GM12878 (cell line): Measurements from ENCODE around the gene P4HA1. TPM values are rescaled to one million over a fixed set of nuclear protein-coding genes. Genes with fewer than 3 reads are reported as not detected.

Experiments
- ATAC-seq: fragments of 200-7000 bp; cut with Tn5 transposase; 3 replicates; pipeline ENCODE4 v1.9.1; 2020; ENCODE audit warnings: mild to moderate bottlenecking, moderate library complexity
- BruUV-seq: library from RNA; stranded (reverse); fragments of 400-500 nt; replicated peaks from 2 replicates; lab custom pipeline; 2021; lab: Mats Ljungman, UMichigan
- CTCF ChIA-PET: fragments of 300-600 bp; sonication (Branson Sonifier 250); formaldehyde crosslinking; extraction: SDS; loops from one replicate; lab custom pipeline; 2021; ENCODE audit warnings: inconsistent platforms; lab: Yijun Ruan, JAX
- POLR2A ChIA-PET: fragments of 350-600 bp; formaldehyde crosslinking; extraction: SDS; loops from one replicate; lab custom pipeline; 2021; ENCODE audit warnings: inconsistent platforms; lab: Charles Lee
- RAD21 ChIA-PET: fragments of 300-600 bp; sonication (Branson Sonifier 250); formaldehyde crosslinking; loops from one replicate; lab custom pipeline; 2023; ENCODE audit warnings: antibody characterized with exemption; ENCODE audit not compliant: unreplicated experiment; lab: Charles Lee
- SMC1A ChIA-PET: fragments of 300-600 bp; sonication (Branson Sonifier 250); formaldehyde crosslinking; loops from one replicate; lab custom pipeline; 2023; ENCODE audit not compliant: unreplicated experiment, uncharacterized antibody; lab: Charles Lee
- DNase-seq: peaks from one replicate; pipeline ENCODE4 v3.0.0-alpha.2; 2011; ENCODE audit warnings: low read depth, low spot score
- FAIRE-seq: peaks from 3 replicates; lab custom pipeline; 2011; peaks lifted over from hg19 to GRCh38; lab: Jason Lieb, UNC
- H2AFZ ChIP-seq: 2 replicates; pipeline ENCODE4 v1.6.0; 2011; ENCODE audit warnings: low read depth, low read length, control low read depth; ENCODE audit not compliant: control insufficient read depth
- H3K27ac ChIP-seq: 2 replicates; pipeline ENCODE4 v1.5.1; 2011; ENCODE audit warnings: control low read depth; ENCODE audit not compliant: control insufficient read depth, insufficient read depth
- H3K27me3 ChIP-seq, 2 experiments: replicated peaks in 1 of 2; 2 replicates each; pipeline versions ENCODE4 v1.6.0 to v1.6.1; 2011; ENCODE audit warnings: low read length in 1 of 2; ENCODE audit not compliant: control insufficient read depth in 2 of 2, insufficient read depth in 2 of 2
- H3K36me3 ChIP-seq, 2 experiments: 2 replicates each; pipeline ENCODE4 v1.5.1; 2011; ENCODE audit warnings: low read length in 1 of 2; ENCODE audit not compliant: control insufficient read depth in 2 of 2, insufficient read depth in 2 of 2
- H3K4me1 ChIP-seq: 2 replicates; pipeline ENCODE4 v1.6.1; 2011; ENCODE audit warnings: mild to moderate bottlenecking, low read length, moderate library complexity, mixed read lengths; ENCODE audit not compliant: control insufficient read depth, insufficient read depth
- H3K4me2 ChIP-seq: 2 replicates; pipeline ENCODE4 v1.6.0; 2011; ENCODE audit warnings: control low read depth; ENCODE audit not compliant: control insufficient read depth, insufficient read depth
- H3K4me3 ChIP-seq: fragments of 200-600 bp; sonication (generic); 2 replicates; pipeline ENCODE4 v1.5.1; 2016
- H3K79me2 ChIP-seq: 2 replicates; pipeline ENCODE4 v1.6.0; 2011; ENCODE audit warnings: low read length; ENCODE audit not compliant: control insufficient read depth, insufficient read depth
- H3K9ac ChIP-seq: 2 replicates; pipeline ENCODE4 v1.8.0; 2011; ENCODE audit warnings: low read length, control low read depth, mixed read lengths; ENCODE audit not compliant: control insufficient read depth, insufficient read depth
- H3K9me3 ChIP-seq: replicated peaks from 3 replicates; pipeline ENCODE4 v1.5.1; 2011; ENCODE audit warnings: mild to moderate bottlenecking, low read length; ENCODE audit not compliant: control insufficient read depth, insufficient read depth
- H4K20me1 ChIP-seq: 2 replicates; pipeline ENCODE4 v1.6.0; 2011; ENCODE audit not compliant: control insufficient read depth, insufficient read depth
- ASH2L ChIP-seq: fragments of 300-600, 200-600 bp; sonication (generic); IDR thresholded peaks from 2 replicates; pipeline ENCODE4 v1.6.1; 2017; ENCODE audit warnings: low read depth, mild to moderate bottlenecking, borderline replicate concordance
- CREB1 ChIP-seq: IDR thresholded peaks from 2 replicates; pipeline ENCODE4 v1.6.1; 2012; ENCODE audit warnings: low read depth, mild to moderate bottlenecking, inconsistent platforms
- EGR1 ChIP-seq, 2 experiments: IDR thresholded peaks; 1 replicate in 1 of 2; 2 replicates in 1 of 2; pipeline ENCODE4 v1.6.1; 2011 to 2012; ENCODE audit warnings: low read depth in 2 of 2, low read length in 2 of 2, borderline replicate concordance in 1 of 2, mild to moderate bottlenecking in 1 of 2, moderate library complexity in 1 of 2
- HDGF ChIP-seq: fragments of 450-650 bp; IDR thresholded peaks from 2 replicates; pipeline ENCODE4 v1.6.1; 2016; ENCODE audit warnings: antibody characterized with exemption
- MYB ChIP-seq: fragments of 150-350 bp; IDR thresholded peaks from 2 replicates; pipeline ENCODE4 v1.6.1; 2014; ENCODE audit warnings: mild to moderate bottlenecking, low read depth, low read length, borderline replicate concordance
- MYC ChIP-seq: IDR thresholded peaks from 2 replicates; pipeline ENCODE4 v1.6.1; 2011; ENCODE audit warnings: mild to moderate bottlenecking, low read length, moderate library complexity, inconsistent platforms; ENCODE audit not compliant: insufficient read depth, insufficient replicate concordance, insufficient read length, severe bottlenecking
- NFIC ChIP-seq: IDR thresholded peaks from 2 replicates; pipeline ENCODE4 v1.6.1; 2012; ENCODE audit warnings: low read depth, mild to moderate bottlenecking, inconsistent platforms, low read length, moderate library complexity
- NR2C1 ChIP-seq: fragments of 450-650 bp; IDR thresholded peaks from 2 replicates; pipeline ENCODE4 v1.6.1; 2017; ENCODE audit warnings: antibody characterized with exemption, mild to moderate bottlenecking, moderate library complexity
- RB1 ChIP-seq: fragments of 450-650 bp; formaldehyde crosslinking; IDR thresholded peaks from 2 replicates; pipeline ENCODE4 v1.6.1; 2017; ENCODE audit warnings: mild to moderate bottlenecking, borderline replicate concordance
- RELA ChIP-seq: fragments of 450-650 bp; IDR thresholded peaks from 2 replicates; pipeline ENCODE4 v1.8.0; 2014; ENCODE audit warnings: borderline replicate concordance; ENCODE audit not compliant: partially characterized antibody
- SP1 ChIP-seq: IDR thresholded peaks from one replicate; pipeline ENCODE4 v1.6.1; 2011; ENCODE audit warnings: low read depth, low read length
- YY1 ChIP-seq: IDR thresholded peaks from 2 replicates; pipeline ENCODE4 v1.6.1; 2011; ENCODE audit warnings: low read depth, mild to moderate bottlenecking, low read length
- WGBS: methylation state at CpG from one replicate; pipeline ENCODE4 v1.1.6; 2016; ENCODE audit warnings: low lambda C conversion rate; ENCODE audit not compliant: insufficient replicate concordance, insufficient coverage; ENCODE audit errors: missing lambda C conversion rate; 5-methylcytosine and 5-hydroxymethylcytosine counted together
- in situ Hi-C: fragments of 300-500 bp; cut with MboI; formaldehyde crosslinking; loops from 9 replicates; pipeline ENCODE4 v1.14.3; 2018; ENCODE audit warnings: mixed read lengths
- intact Hi-C: fragments of 100-400 bp; cut with micrococcal nuclease; formaldehyde crosslinking; loops from one replicate; pipeline ENCODE4 v1.14.2; 2022; ENCODE audit not compliant: unreplicated experiment
- polyA plus RNA-seq, 11 experiments: library from polyadenylated mRNA; depleted of rRNA in 4 of 11; unstranded in 6 of 11; stranded (reverse) in 5 of 11; fragments of >200 nt; fragmentation: Nextera tagmentation in 4 of 11; fragmentation: Illumina TruSeq in 1 of 11; extraction: Ambion mirVana in 4 of 11; extraction: Trizol in 1 of 11; gene quantifications; 1 replicate in 1 of 11; 2 replicates in 10 of 11; pipeline versions ENCODE4 v1.2.1 to v1.2.3, GENCODE V29; 2011 to 2016; ENCODE audit warnings: inconsistent platforms in 2 of 11, missing spikeins in 2 of 11, low read depth in 1 of 11
- total RNA-seq, 4 experiments: library from RNA; depleted of rRNA in 3 of 4; stranded (reverse); fragments of >200 nt in 3 of 4; fragmentation: Illumina TruSeq in 1 of 4; extraction: Trizol in 1 of 4; gene quantifications; 2 replicates each; pipeline versions ENCODE4 v1.2.1 to v1.2.3, GENCODE V29; 2013 to 2021
- TF ChIP-seq, protein P1 (sequence below): IDR thresholded peaks from 2 replicates; pipeline ENCODE4 v1.6.1; 2012; ENCODE audit warnings: mild to moderate bottlenecking, low read depth, low read length
- TF ChIP-seq, protein P2 (sequence below): fragments of 150-350 bp; IDR thresholded peaks from 2 replicates; pipeline ENCODE4 v1.6.1; 2014; ENCODE audit warnings: mild to moderate bottlenecking, low read depth, low read length
- TF ChIP-seq, protein P3 (sequence below), 3 experiments: IDR thresholded peaks in 2 of 3; conservative IDR thresholded peaks in 1 of 3; 2 replicates each; pipeline ENCODE4 v1.5.1; 2011; ENCODE audit warnings: low read depth in 3 of 3, low read length in 3 of 3, mild to moderate bottlenecking in 3 of 3, control low read depth in 2 of 3, moderate library complexity in 2 of 3, inconsistent platforms in 1 of 3, mixed read lengths in 1 of 3; ENCODE audit not compliant: control insufficient read depth in 2 of 3, insufficient read depth in 1 of 3; ENCODE audit errors: extremely low read depth in 1 of 3

Gene P4HA1
- total and polyA plus RNA-seq, 10 of the 15 experiments (the other 5 are each of a cell fraction or from before 2014, with no cell fraction given), result 15.0 to 160 (median 24.1) TPM

- intact Hi-C loops, result loop anchor here (2.0 kb wide), 2 partner anchors 63 to 151 kb away; partner anchors contain the start of gene DNAJC9
- SMC1A ChIA-PET, result interaction anchor here (1.1 to 7.6 kb wide), 20 partner anchors 9 to 74 kb away, joined by 3 to 114 read pairs (median 6); partner anchors contain the start of gene NUDT13
- no TSS peak for BruUV-seq
- peak; percentile 70; the same call in 1 of the 2 replicates for TF ChIP-seq ASH2L
- 0 out of 2 replicates have a peak, but pooled peaks have one; percentile 6 for TF ChIP-seq HDGF
- 0 out of 3 replicates have a peak, but pooled peaks of 1 of the 2 experiments have one; percentile 3 for TF ChIP-seq EGR1 (IDR thresholded peaks at IDR 0.05; ENCODE audit: borderline replicate concordance in 1 of 2, low read depth in 2 of 2, low read length in 2 of 2)
- TF ChIP-seq, protein P1, sequence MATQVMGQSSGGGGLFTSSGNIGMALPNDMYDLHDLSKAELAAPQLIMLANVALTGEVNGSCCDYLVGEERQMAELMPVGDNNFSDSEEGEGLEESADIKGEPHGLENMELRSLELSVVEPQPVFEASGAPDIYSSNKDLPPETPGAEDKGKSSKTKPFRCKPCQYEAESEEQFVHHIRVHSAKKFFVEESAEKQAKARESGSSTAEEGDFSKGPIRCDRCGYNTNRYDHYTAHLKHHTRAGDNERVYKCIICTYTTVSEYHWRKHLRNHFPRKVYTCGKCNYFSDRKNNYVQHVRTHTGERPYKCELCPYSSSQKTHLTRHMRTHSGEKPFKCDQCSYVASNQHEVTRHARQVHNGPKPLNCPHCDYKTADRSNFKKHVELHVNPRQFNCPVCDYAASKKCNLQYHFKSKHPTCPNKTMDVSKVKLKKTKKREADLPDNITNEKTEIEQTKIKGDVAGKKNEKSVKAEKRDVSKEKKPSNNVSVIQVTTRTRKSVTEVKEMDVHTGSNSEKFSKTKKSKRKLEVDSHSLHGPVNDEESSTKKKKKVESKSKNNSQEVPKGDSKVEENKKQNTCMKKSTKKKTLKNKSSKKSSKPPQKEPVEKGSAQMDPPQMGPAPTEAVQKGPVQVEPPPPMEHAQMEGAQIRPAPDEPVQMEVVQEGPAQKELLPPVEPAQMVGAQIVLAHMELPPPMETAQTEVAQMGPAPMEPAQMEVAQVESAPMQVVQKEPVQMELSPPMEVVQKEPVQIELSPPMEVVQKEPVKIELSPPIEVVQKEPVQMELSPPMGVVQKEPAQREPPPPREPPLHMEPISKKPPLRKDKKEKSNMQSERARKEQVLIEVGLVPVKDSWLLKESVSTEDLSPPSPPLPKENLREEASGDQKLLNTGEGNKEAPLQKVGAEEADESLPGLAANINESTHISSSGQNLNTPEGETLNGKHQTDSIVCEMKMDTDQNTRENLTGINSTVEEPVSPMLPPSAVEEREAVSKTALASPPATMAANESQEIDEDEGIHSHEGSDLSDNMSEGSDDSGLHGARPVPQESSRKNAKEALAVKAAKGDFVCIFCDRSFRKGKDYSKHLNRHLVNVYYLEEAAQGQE, result 0 out of 2 replicates have a peak, but pooled peaks have one; percentile 18
- TF ChIP-seq MYC, result peak; percentile 1
- TF ChIP-seq RELA, result peak; percentile 13
- peak; percentile 35; the same call in 1 of the 2 replicates for TF ChIP-seq CREB1
- TF ChIP-seq, protein P2, sequence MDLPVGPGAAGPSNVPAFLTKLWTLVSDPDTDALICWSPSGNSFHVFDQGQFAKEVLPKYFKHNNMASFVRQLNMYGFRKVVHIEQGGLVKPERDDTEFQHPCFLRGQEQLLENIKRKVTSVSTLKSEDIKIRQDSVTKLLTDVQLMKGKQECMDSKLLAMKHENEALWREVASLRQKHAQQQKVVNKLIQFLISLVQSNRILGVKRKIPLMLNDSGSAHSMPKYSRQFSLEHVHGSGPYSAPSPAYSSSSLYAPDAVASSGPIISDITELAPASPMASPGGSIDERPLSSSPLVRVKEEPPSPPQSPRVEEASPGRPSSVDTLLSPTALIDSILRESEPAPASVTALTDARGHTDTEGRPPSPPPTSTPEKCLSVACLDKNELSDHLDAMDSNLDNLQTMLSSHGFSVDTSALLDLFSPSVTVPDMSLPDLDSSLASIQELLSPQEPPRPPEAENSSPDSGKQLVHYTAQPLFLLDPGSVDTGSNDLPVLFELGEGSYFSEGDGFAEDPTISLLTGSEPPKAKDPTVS, result no peak; the same call in 1 of the 2 replicates
- TF ChIP-seq, protein P3, sequence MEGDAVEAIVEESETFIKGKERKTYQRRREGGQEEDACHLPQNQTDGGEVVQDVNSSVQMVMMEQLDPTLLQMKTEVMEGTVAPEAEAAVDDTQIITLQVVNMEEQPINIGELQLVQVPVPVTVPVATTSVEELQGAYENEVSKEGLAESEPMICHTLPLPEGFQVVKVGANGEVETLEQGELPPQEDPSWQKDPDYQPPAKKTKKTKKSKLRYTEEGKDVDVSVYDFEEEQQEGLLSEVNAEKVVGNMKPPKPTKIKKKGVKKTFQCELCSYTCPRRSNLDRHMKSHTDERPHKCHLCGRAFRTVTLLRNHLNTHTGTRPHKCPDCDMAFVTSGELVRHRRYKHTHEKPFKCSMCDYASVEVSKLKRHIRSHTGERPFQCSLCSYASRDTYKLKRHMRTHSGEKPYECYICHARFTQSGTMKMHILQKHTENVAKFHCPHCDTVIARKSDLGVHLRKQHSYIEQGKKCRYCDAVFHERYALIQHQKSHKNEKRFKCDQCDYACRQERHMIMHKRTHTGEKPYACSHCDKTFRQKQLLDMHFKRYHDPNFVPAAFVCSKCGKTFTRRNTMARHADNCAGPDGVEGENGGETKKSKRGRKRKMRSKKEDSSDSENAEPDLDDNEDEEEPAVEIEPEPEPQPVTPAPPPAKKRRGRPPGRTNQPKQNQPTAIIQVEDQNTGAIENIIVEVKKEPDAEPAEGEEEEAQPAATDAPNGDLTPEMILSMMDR (IDR thresholded peaks at IDR 0.05 in 2 of 3, conservative IDR thresholded peaks at IDR 0.05 in 1 of 3; ENCODE audit: control insufficient read depth in 2 of 3, extremely low read depth in 1 of 3, insufficient read depth in 1 of 3, low read depth in 3 of 3, low read length in 3 of 3), result no peak
- TF ChIP-seq NFIC, result 0 out of 2 replicates have a peak, but pooled peaks have one; percentile 21
- no peak for TF ChIP-seq NR2C1
- peak; percentile 5 for TF ChIP-seq SP1
- no peak for TF ChIP-seq RB1
- TF ChIP-seq YY1, result peak; percentile 37; the same call in 1 of the 2 replicates
- TF ChIP-seq MYB, result no peak
Observed at GRCh38 chr10:73096041-73096448, 621 bp downstream of the P4HA1 start.

More at GRCh38 chr10:73096041-73096448, 621 bp downstream of the P4HA1 start:
- under 1% methylated on average over 29 of the region's 29 CpGs for WGBS
- Histone ChIP-seq H3K4me2 (peak overlapping the region; percentile 39; the same call in 1 of the 2 replicates), H3K27ac (peak overlapping the region; percentile 89), H2AFZ (peak overlapping the region; percentile 69), H4K20me1 (no peaks in the 10 kb centered on the region; the same call in 1 of the 2 replicates), H3K27me3 (no peaks in the 10 kb centered on the region), H3K4me3 (peak overlapping the region; percentile 95), H3K79me2 (peaks cover 55% of the 10 kb centered on the region), H3K36me3 (no peaks in the 10 kb centered on the region; a peak in 1 of 4 replicates), H3K9ac (peak overlapping the region; percentile 91), H3K4me1 (peaks cover 6% of the 10 kb centered on the region; the same call in 1 of the 2 replicates), H3K9me3 (no peaks in the 10 kb centered on the region)
- ChIA-PET RAD21 (interaction anchor here (0.6 to 5.7 kb wide), 23 partner anchors 9 to 732 kb away, joined by 3 to 90 read pairs (median 5); partner anchors contain the start of genes DNAJC9, MCU and NUDT13), CTCF (interaction anchor here (0.6 to 9.6 kb wide), 16 partner anchors 8 to 263 kb away, joined by 3 to 110 read pairs (median 9); partner anchors contain the start of genes CFAP70, DNAJC9 and NUDT13), POLR2A (interaction anchor here (0.7 to 7.0 kb wide), 18 partner anchors 9 to 895 kb away, joined by 3 to 49 read pairs (median 9); partner anchors contain the start of genes DNAJC9, ECD, FAM149B1 and NUDT13)
- FAIRE-seq (no peak), ATAC-seq (peak; percentile 80), DNase-seq (no peak)
- in situ Hi-C loops, result loop anchor here (5.0 kb wide), 1 partner anchor 66 kb away; no protein-coding TSS in a partner anchor
